Hematopoietic multipotent progenitor cell treated with erythropoietin and hydrocortisone succinate and interleukin-3 and kit ligand, for 17 days (in vitro differentiated cells): ENCODE results near the gene ADGRG4.

Experiments
- DNase-seq: peaks from one replicate; pipeline ENCODE4 v3.0.0-alpha.2; 2015; ENCODE audit warnings: low spot score

Gene ADGRG4

GRCh38 chrX:136295380-136295779 is 5.4 kb upstream of the ADGRG4 start:
- DNase-seq, result no peak

GRCh38 chrX:136303041-136303440 is 2.3 kb downstream of the ADGRG4 start:
- DNase-seq, result no peak

GRCh38 chrX:136304493-136304892 is 3.7 kb downstream of the ADGRG4 start:
- DNase-seq, result no peak

- no peak for DNase-seq
Measured at GRCh38 chrX:136306182-136306581, 5.4 kb downstream of the ADGRG4 start.

DNA sequence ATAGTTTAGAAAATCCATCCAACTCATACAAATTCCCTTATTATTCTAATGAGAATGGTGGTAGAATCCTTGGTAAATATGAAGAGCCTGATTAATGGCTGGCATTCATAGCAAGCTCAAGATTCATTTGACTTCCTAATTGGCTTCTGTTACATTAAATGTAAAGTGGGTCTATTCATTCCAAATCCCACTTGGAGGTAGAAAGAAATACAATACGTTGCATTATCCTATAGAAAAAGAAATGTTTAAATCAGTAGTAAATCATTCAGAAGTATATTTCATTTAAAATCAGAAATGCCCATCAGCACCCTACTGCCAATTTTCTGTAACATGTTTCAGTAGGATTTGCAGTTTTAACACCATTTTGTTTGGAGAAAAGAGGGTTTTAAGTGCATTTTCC is 6.7 kb downstream of the ADGRG4 start:
- DNase-seq, result no peak

GRCh38 chrX:136310411-136310810 is 9.6 kb downstream of the ADGRG4 start:
- no peak for DNase-seq

GRCh38 chrX:136318156-136318555 is 17.4 kb downstream of the ADGRG4 start:
- no peak for DNase-seq

GRCh38 chrX:136318895-136319597 is 18.3 kb downstream of the ADGRG4 start:
- DNase-seq, result no peak

DNA sequence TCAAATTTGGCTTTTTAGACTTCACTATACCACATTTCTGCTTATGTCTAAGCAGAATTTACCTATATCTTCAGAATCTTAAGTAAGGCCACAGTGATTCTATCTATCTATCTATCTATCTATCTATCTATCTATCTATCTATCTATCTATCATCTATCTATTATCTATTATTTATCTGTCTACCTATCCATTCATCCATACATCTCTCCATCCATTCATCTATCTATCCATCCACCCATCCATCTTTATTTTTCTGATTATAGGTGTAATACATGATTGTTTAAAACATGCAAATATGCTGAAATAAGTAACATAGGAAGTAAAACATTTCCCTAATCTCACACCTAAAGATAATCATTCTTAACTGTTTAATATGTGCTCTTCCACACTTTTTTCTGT is 18.8 kb downstream of the ADGRG4 start:
- no peak for DNase-seq

DNA sequence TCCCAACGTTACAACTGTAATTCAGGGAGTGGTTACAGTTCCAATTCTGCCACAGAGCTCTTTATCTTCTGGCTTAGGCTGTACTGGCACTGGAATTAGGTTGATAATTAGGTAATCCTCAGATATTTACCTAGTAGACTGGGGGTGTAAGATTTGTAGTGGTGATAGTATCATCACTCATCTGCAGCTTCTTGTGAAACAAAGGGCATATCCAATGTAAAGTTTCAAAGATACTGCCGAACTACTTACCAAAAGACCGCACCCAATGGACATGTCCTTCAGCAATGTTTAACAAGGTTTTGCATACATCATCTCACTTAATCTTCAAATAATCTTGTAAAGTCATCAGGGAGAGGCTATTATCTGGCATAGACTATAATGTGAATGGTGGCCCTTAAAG is 20.8 kb downstream of the ADGRG4 start:
- DNase-seq, result no peak

- no peak for DNase-seq
Measured at GRCh38 chrX:136322064-136322463, 21.3 kb downstream of the ADGRG4 start.

- no peak for DNase-seq
Measured at GRCh38 chrX:136325377-136325776, 24.6 kb downstream of the ADGRG4 start.

DNA sequence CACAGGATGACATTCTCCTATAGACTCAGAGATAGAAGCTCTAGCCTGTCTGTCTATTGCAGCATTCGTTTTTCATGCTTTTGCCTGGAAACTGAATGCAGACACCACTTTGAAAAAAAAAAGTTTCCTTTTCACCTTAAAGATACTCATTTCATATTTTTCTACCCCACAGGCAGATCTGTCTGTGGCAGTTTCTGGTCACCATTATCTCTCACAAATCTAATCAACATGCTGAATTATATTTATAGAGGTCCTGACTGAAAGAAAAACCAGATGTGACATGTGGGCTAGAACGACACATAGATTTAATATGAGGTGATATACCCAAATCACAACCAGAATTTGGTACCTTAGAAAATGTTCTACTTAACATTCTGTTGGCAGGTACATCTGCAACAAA is 28.2 kb downstream of the ADGRG4 start:
- no peak for DNase-seq

- DNase-seq, result no peak
Measured at GRCh38 chrX:136336623-136337022, 35.9 kb downstream of the ADGRG4 start.

- no peak for DNase-seq
Measured at GRCh38 chrX:136339702-136340101, 38.9 kb downstream of the ADGRG4 start.

DNA sequence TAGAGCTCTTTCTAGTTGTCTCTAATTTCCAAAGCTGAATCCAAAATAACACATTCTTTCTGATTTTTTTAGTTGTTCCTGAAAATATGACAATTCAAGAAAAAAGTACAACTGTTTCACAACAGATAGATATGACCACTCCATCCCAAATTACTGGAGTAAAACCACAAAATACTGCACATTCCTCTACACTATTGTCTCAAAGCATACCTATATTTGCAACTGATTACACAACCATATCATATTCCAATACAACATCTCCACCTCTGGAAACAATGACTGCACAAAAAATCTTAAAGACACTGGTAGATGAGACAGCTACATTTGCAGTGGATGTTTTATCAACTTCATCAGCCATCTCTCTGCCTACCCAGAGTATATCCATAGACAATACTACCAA is 43.6 kb downstream of the ADGRG4 start:
- DNase-seq, result no peak

DNA sequence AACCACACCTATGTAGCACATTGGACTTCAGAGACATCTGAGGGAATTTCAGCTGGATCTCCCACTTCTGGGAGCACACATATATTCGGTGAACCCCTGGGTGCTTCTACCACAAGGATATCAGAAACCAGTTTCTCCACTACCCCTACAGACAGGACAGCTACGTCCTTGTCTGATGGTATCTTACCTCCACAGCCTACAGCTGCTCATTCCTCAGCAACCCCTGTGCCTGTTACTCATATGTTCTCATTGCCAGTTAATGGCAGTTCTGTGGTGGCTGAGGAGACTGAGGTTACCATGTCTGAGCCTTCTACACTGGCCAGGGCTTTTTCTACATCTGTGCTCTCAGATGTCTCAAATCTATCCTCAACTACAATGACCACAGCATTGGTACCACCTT is 45.7 kb downstream of the ADGRG4 start:
- DNase-seq, result no peak

- no peak for DNase-seq
Measured at GRCh38 chrX:136347706-136348105, 46.9 kb downstream of the ADGRG4 start.

GRCh38 chrX:136353526-136354093 is 52.8 kb downstream of the ADGRG4 start:
- DNase-seq, result no peak

DNA sequence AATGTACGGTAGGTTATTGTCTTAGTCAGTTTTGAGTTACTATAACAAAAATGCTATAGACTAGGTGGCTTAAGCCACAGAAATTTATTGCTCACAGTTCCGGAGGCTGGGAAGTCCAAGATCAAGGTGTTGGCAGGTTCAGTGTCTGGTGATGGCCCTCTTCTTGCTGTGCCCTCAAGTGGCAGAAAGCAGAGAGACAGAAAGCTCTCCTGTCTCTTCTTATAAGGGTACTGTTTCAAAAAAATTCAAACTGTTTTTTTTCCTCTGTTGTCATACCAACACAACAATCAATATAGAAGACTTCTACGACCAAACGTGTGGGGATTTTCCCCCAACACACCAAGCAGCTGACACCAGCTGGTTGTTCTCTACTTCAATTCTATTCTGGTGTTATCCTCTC is 53.4 kb downstream of the ADGRG4 start:
- DNase-seq, result no peak

GRCh38 chrX:136369377-136369776 is 68.6 kb downstream of the ADGRG4 start:
- DNase-seq, result no peak

- DNase-seq, result no peak
Measured at GRCh38 chrX:136376713-136377112, 76.0 kb downstream of the ADGRG4 start.

GRCh38 chrX:136380010-136380769 is 79.4 kb downstream of the ADGRG4 start:
- DNase-seq, result no peak
